GM19468 (cell line): ENCODE measurements around the gene CARMIL1.

Experiments
- ATAC-seq: cut with Tn5 transposase; IDR thresholded peaks from one replicate; pipeline ENCODE4 v1.9.1; 2021; ENCODE audit warnings: mild to moderate bottlenecking, moderate library complexity, moderate number of reproducible peaks; ENCODE audit not compliant: unreplicated experiment; ENCODE audit errors: extremely low read depth

The CARMIL1 gene

DNA sequence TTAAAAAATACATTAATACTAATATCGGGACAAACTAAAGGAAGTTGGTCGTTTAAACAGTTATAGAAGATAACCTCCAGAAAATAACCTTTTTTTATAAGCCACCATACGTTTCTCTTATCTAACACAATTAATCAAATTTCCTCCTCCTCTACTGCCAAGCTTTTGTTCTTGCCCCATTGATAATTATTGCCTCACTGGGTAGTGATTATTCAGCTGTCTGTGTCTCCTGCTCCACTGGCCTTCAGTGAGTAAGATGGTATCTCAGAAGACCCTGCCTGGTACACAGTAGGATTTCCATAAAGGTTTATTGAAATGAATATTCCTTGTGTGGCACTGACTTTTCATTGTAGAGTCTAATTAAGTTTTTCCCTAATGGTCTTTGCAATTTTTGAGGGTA is 207.4 kb downstream of the CARMIL1 start:
- no peak for ATAC-seq

DNA sequence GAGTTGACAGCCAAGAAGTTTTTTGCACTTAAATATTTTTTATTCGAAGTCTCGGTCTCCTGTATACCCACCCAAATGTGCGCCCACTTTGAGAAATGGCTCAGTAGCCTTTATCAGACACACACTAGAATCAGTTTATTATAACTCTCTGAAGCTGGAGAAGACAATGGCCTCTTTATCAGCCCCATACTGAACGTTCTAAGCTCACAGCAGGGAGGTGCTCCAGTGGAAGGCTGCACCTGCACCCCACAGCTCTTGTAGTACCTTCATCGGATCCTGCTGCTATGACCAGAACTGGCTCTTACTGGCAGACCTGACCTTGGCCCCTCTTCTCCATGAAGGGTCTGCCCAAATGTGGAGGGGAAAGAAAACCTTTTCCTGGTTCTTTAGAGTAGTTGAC is 207.8 kb downstream of the CARMIL1 start:
- no peak for ATAC-seq

DNA sequence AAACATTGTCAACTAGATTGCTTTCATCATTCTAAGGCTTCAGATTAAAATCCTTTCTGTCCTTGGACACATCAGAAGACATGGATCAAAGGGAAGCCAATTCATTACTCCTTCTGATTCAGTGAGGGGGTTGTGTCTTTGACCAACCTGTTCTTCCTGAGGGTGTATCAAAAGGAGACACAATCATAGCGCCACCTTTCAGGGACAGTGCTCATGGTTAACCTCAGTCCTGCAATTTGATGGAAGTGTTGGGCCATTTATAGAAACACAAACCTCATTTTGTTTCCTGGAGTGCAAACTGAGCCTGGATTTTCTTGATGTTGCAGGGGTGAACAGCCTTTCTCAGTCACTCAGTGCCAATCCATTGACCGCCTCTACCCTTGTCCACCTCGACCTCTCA is 209.0 kb downstream of the CARMIL1 start:
- no peak for ATAC-seq

DNA sequence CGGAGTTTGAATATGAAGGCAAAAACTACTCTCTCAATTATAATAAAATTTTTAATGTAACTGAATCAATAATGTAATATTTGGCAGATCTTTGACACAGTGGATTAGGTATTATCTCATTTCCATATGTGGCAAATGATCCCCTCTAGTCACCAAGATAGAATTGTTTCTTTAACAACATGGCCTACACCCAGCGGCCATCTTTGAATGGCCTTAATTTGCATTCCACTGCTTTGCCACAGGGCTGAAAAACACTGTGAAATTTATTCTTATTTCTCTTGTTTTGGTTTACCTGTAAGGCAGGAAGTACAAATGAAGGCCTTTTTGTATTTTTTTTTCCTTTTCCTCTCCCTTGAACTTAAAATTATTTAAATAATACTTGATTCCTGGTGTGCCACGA is 210.2 kb downstream of the CARMIL1 start:
- no peak for ATAC-seq

DNA sequence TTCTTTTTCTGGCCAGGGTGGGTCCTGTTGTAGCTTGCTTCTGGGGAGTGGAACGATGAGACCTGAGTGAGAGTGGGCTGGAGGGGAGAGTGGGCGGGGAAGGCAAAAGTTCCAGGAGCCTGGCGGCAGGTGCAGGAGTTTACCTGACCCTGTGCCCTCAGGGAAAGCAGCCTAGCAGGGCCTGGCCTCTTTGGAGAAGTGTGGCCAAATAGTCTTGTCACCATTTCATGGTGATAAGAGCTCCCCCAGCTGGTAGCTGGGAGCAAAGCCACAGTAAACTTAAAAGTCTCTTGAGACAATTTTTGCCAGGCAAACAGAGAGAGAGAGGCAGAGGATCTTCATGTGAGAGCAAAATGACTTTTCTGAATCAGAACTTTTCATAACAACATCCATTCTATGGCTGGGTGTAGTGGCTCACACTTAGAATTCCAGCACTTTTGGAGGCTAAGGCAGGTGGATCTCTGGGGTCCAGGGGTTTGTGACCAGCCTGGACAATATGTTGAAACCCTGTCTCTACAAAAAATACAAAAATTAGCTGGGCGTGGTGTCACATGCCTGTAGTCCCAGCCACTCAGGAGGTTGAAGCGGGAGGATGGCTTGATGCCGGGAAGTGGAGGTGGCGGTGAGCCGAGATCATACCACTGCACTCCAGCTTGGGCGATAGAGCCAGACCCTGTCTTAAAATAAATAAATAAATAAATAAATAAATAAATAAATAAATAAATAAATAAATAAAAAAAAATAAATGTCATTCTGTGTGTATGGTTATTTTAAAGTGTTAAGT is 211.0 kb downstream of the CARMIL1 start:
- ATAC-seq = no peak

DNA sequence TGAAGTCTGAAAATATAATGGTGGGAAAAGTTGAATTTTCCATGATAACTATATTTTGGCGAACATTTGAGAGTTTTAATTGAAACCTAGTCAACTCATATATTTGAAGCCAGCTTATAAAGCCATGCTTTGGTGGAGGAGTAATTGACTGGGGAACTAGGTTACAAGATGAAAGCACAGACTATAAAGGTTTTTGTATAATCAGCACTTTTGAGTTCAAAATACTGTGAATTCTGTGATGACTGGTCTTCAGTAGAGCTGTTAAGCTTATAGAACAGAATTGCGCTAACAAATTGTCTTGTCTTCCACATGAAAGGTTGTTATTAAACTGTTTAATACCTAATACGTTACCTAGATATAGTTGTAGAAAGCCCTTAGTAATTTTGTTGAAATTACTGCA is 213.8 kb downstream of the CARMIL1 start:
- no peak for ATAC-seq

DNA sequence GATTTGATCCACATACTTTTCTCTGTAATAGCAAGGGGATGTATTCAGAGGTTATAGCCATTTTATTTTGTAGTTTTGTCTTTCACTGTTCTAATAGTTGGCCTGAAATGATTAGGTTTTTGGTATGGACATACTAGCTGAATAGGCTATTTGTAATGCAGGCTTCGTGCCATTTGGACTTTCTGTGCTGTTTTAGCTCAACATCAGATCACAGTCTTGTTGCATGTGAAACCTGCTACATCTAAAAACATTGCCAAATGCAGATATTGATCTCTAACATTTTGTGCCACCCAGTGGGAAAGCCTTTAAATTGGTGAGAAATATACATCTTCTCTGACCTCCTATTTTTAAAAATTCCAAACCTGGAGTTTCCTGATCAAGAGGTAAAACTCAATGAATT is 215.3 kb downstream of the CARMIL1 start:
- ATAC-seq = no peak

DNA sequence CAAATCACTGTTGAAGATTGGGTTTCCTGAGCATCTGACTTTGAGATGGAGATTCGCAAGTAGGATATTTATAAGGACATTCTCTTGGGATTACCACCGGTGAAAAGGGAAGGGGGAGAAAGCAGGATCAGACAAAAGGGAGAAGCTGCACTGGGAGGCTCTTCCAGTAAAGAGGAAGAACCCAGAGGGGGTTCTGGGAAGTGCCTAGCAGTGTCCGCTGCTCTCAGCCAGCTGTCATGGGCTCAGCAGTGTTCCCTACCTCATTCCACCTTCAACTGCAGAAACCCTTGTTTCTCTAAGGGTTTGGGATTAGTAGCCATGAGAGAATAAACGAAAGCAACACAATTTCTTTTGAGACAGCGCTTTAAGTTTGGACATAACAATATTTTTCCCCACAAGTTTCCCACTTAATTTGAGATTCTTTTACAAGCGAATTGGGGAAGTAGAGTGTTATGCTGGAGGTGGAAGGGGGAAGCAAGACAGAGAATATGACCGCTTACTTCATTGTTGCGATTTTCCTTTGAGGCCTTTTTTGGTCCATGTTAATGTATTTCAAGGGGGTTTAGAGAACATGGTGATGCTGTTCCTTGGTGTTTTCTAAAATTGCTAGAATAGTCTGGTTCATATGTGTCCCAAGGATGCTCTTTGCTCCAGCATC is 218.3 kb downstream of the CARMIL1 start:
- ATAC-seq = no peak

DNA sequence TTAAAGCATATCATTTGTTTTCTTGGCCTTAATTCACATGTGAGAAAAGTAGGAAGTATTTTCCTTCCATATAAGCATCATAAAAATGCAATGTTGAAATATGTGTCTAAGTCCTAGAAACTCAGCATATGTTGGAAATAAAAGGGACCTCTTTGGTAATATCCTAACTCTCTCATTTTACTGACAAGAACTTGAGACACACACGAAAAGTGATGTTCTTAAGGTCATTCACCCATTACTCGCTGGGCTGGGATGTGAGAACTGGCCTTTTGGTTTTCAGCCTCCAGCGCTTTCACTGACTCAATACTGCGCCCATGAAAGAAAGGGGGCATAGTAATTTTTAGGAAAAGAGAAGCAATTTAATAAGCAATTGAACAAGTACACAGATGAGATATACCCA is 219.3 kb downstream of the CARMIL1 start:
- no peak for ATAC-seq

DNA sequence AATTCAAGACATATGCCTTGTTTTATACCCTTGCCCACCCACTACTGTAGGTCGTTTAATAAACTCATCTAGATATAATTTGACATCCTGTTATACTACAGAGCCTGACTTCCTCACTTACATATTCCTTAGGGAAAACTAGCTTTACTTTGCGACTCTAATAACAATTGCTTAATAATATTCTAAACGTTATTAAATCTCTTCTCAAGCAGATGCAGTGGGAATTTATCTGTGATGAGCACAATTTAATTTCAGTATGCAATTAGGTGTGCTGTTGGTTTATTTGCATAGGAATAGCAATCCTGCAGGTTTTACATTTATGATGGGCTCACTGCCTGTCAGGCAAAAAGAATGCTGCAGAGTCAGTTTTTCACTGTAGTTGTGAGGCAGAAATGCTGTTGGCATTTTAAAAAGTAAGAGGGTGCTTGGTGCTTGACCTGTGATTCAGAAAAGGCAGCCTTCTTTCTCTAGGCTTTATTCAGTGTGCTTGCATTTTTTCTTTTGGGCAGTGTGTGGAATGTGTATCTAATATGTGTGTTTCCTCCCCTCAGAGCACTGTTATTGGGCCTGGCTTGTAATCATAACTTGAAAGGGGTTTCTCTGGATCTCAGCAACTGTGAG is 220.6 kb downstream of the CARMIL1 start:
- no peak for ATAC-seq

DNA sequence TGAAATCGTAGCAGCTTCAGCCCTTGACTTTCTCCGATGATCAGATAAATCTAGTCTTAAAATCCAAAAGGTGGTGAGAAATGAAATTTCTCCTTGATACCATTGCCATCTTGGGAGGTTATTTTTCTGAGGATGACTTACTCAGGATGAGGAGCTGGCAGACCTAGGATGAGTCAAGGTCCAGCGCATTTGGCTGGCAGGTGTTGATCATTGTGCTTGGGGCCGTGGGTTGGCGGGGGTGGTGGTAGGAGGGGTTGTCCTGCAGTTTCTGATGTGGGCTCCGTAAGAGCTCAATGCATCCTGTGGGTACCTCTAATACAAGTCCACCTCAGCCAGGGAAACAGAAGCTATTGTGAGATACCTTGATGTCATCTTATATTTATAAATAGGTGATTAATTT is 224.5 kb downstream of the CARMIL1 start:
- ATAC-seq = no peak

DNA sequence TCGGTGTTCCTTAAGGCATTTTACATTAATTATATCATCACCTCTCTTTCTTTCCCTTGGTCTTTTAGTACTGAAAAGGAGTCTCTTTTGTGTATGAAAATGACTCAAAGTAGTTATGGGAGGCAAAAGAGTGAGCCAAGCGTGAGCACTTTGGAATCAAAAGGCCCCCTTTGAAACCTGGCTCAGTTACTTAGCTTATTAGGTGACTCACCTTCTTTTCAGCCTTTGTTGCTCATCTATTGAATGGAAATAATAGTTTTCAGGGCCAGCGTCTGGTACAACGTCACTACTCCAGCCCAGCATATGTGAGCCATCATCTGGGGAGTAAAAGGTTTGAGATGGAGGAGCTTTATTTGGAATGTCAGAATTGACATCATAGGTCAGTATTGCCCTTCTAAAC is 225.5 kb downstream of the CARMIL1 start:
- ATAC-seq = no peak

DNA sequence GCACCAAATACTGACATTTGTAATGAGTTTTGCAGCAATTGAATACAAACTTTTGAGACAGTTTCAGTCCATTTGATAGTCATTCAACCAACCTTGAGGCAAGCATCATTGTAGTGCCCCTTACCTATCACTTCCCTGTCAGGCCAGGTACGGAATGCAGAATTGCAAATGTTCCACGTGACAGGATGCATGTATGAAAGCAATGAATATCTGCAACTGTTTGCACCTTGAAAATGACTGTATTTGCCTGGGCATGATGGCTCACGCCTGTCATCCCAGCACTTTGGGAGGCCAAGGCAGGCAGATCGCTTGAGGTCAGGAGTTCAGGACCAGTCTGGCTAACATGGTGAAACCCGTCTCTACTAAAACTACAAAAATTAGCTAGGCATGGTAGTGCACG is 226.8 kb downstream of the CARMIL1 start:
- no peak for ATAC-seq

DNA sequence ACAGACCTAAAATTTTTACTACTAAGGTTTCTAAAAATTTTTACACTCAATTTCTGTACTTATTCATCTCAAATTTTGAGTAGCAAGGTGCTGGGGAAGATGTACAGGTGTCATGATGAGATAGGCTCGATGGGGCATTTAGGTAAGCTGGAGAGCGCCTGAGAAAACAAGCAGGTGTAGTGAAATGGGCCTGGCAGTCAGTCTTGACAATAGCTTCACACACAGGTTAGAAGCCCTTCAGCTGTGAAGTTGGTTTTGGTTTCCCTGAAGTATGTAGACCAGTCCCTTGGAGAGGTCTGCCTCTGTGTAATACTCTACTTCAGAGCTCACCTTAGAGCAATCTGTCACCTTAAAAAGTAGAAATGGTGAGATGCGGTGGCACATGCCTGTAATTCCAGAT is 228.9 kb downstream of the CARMIL1 start:
- no peak for ATAC-seq

DNA sequence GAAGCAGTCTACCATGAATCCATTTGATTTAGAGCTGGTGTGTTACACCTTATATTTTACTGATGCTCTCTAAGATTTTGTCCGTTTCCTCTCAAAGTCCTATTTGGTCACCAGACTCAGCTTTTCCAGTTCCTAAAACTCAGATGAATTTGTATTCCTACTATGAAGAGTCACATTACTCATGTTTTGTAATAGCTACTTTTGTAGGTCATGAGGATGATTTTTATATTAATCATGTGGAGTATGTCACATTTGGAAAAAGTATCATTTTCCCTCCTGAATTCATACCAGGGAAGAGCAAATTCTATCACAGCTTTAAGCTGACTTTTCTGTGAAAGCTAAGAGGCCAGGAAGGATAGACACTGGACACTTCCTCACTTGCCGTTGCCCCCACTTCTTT is 232.2 kb downstream of the CARMIL1 start:
- ATAC-seq = no peak

DNA sequence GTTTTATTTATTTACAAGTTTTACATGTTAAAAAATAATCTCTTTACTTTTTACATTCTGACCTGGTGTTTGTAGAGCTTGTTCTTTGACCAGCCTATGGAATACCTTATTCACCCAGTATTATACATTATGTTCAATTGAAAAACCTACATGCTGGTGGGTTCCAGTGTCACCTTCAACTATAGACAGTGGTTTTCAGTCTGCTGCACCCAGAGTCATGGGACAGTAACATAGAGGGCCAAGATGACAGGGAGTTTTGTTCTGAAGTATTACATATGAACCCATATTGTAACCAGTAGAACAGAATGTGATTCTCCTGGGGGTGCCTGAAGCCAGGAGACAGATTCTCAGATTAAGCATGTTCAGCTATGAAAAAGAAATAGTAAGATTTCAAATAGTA is 233.4 kb downstream of the CARMIL1 start:
- no peak for ATAC-seq

DNA sequence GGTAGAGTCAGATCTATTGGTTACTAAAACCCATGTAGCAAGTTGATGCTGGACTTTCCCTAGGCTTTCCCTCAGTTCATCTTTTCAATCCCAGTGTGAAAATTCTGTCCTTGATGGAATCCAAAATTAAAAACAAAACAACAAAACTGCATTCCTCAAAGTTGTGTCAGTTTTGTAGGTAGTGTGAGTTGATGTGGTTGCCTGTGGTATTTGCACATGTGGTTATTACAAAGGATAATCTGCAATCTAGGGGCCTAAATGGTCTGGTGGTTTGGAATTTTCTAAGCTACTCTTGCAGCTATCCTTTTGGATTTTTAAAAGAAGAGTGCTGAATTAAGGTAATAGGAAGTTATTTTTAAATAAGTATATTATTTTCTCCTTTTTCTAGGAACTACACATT is 240.7 kb downstream of the CARMIL1 start:
- no peak for ATAC-seq

DNA sequence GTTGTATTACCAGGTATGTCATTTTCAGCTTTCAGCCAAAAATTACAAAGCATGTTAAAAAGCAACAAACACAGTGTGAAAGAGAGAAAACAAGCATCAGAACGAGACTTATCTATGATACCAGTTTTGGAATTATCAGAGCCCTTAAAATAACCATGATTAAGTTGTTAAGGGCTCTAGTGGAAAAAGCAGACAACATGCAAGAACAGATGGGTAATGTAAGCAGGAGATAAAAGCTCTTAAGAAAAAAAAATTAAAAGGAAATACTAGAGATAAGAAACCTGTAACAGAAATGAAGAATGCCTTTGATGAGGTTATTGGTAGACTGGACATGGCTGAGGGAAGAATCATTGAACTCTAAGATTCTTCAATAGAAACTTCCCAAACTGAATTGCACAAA is 245.4 kb downstream of the CARMIL1 start:
- no peak for ATAC-seq

DNA sequence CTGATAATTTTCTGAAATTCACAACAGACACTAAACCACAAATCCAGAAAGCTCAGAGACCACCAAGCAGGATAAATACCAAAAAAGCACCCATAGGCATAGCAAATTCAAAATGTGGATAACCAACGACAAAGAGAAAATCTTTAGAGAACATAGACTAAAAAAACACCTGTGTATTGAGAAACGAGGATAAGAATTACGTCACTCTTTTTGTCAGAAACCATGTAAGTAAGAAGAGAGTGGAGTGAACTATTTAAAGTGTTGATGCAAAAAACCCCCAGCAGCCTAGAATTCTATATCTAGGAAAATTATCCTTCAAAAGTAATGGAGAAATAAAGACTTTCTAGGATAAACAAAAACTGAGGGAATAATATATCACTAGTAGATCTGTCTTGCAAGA is 245.9 kb downstream of the CARMIL1 start:
- no peak for ATAC-seq

DNA sequence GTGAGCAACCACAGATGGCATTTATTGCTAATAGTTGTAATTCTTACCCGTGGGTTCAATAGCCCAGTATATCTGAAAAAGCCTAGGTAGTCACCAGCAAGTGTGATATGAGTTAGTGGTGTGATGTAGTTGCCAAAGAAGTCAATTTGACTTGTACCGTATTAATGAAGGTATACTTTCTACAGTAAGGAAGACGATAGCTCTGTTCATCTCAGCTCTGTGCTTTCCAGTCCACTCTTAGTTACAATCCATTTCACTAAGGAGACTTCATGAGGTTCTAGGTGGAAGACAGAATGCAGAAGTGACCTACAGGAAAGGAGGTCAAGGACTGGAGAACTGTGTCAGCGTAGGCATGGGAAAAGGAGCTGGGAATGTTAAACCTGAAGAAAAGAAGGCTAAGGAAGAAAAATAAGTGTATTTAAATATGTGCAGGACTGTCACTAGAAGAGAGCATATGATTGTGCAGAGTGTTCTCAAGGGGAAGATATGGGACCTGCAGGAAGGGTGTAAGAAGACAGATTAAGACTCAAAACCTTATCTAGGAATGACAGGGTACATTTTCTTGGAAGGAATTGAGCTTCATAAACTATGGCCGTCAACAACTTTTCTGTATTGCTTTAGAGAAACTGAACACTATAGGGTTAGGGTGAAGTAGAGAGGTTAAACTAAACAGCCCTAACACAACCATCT is 255.9 kb downstream of the CARMIL1 start:
- ATAC-seq = no peak

DNA sequence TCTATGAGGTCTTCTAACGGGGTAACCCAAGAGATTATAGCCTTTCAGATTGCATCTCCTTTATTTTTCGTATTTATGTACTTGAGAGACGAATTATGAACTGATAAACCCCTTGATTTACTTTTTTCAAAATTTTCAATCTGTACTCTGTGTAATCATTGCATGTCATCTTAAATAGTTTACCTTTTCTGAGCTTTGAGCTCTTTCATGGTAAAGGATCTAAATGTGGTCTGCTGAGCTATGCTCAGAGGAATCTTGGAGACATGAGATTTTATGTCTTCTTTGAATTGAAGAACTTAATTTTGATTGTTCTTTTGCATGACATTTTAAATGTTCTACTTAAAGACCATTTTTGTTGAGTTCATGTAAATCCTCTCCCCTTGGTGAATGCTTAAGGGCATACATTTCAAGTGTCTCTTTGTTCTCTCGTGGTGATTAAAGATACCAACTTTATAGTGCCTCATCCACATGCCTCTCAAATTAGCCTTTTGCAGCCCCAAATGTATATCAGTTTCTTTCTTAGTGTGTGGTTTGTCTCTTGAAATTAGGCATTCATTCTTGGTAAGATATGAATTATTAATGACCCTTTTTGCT is 256.6 kb downstream of the CARMIL1 start:
- ATAC-seq = no peak
